CD4-positive, alpha-beta T cell treated with Interleukin-17A for 1 hour (primary cell): Measurements from ENCODE around the gene KCNMA1.

Source experiments
- DNase-seq: peaks from one replicate; pipeline ENCODE4 v3.0.0-alpha.2; 2020

Gene KCNMA1

DNA sequence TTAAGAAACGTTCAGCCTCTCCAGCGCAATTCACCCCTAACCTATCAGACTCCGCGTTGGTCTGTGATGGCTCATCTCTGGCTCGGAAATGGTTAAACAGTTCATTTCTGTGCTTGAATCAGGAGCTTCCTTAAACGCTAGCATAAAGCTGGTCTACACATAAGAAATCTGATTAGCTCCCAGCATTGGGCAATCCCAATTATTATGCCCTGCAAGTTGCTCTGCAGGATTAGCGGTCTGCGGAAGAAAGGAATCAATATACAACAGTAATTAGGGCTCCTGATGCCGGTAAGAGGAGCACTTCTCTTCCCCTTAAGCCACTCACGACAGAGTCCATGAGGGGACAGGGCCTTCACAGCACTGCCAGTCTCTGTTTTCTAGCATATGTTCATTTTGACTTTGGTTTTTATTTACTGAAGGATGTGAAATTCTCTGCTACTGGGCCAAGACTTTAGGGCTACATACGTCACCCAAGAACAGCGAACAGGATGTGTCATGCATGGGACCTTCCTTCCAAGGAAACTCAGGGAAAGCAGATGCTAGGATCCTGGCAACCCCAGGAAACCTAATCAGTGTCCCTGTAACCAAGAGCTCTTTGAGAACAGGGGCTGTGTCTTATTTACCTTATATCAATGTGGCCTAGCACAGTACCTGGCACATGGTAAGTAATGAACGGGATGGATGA is 324.4 kb downstream of the KCNMA1 start:
- no peak for DNase-seq

DNA sequence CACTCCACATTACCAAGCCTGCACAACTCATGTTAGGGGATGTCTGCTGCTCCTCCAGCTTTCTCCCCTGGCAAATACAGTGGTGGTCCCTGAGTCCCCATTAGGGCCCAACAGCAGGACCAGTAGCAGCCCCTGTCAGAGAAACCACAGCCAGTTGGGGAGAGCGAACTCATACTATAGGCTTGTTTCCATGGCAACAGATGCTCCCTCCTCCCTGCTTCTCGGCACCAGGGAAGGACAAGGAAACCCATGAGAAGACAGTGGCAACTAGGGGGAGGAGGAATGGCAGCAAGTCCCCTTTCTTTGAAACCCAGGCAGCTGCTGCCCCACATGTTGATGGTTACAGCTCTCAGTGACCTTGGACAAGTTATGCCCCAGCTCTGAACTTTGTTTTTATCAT is 326.4 kb downstream of the KCNMA1 start:
- DNase-seq = no peak

DNA sequence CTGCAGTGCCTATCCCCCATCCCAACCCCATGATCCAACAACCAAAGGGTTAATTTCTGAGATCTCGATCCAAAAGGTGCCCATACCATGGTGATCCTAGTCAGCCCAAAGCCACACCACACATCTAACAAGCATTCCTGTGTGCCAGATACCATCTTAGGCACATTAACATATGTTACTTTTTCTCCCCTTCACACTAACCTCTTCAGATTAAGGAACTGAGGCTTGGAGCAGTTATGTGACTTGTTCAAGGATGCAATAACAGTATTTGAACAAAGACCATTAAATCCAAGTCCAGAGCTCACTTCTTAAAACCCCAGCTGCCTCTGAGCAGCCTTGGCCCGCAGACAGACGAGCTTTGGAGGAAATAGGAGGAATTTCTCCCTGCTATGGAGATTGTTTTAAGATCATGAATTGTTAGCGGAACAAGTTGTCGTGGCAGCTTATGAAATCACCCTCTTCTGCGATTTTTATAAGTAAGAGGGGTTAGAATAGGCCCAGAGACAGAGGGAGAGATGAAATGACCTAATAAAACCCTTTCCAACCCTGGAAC is 327.2 kb downstream of the KCNMA1 start:
- no peak for DNase-seq

DNA sequence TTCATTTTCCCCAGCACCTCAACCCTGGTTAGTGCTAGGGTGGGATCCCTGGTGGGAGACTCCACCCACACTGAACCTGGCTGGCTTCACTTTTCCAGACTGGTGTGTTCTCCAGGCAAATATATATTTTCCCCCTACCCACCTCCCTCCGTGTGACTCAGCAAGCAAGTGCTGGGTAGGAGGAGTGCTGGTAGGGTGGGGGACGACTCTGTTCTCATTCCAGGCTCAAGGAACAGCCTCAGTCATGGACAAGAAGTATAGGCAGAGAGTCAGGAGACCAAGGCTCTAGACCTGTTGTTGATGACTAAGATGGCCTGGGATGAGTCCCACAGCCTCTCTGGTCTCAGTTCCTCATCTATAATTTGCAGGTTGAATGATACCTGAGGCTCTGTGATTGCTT is 328.1 kb downstream of the KCNMA1 start:
- no peak for DNase-seq

DNA sequence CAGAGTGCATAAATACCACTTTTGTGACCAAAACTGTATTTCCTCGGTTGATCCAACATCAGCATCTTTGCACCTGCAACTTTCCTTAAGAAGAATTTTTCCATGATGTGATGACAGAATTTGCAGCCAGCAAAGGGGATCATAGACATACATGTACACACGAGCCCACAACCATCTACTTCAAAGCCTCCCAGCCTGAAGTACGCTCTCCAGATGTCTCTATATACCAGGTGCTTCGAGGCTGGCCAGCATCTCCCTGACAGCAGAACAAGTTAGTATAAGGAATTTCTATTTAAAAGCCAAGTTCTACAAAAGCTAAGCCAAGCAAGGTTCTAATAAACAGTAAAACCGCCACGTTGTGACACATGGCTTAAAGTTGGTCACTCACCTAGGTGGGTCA is 328.5 kb downstream of the KCNMA1 start:
- DNase-seq = no peak

DNA sequence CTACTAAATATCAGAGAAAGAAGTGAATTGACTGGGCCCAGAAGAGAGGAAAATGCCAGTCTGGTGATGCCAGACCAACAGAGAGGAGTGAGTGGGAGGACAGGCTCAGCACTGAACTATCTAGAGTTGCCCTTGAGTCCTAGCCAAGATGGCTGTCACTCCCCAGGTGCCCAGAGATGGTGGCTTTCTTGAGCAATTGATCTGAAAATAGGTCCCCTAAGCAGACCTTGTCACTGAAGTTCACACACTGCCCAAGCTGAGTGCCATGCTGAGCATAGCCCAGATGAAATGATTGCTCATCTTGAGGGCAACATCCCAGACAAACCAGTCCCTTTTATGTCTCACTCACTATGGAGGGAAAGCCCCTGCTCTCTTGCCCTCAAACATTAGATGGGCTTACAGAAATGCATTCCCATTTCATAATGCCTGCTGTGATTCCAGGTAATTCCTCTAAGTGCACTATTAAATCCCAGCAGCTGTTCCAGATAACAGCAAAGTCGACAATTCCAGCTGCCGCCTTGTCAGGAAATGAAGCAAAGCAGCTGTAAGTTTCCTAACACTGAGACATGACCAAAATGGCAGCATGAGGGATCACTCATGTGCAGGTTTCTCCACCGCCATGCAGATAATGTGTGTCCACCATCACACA is 329.4 kb downstream of the KCNMA1 start:
- no peak for DNase-seq

DNA sequence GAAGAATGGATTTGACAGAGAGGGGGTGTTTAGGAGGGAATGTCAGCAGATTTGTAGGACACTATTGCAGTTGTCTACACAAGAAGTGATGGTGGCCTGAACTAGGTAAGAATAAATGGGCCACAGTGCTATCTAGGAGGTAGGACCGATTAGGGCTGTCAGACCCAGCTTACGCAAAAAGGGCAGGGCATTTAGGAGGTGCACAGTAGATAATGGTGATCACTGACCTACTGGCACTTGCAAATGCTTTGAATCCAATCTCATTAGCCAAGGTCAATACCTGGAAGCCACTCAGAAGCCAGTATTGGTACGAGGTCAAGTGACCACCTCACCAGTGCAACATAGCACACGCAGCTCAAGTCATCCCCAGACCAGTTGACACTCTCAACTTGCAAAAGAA is 330.9 kb downstream of the KCNMA1 start:
- DNase-seq = no peak

DNA sequence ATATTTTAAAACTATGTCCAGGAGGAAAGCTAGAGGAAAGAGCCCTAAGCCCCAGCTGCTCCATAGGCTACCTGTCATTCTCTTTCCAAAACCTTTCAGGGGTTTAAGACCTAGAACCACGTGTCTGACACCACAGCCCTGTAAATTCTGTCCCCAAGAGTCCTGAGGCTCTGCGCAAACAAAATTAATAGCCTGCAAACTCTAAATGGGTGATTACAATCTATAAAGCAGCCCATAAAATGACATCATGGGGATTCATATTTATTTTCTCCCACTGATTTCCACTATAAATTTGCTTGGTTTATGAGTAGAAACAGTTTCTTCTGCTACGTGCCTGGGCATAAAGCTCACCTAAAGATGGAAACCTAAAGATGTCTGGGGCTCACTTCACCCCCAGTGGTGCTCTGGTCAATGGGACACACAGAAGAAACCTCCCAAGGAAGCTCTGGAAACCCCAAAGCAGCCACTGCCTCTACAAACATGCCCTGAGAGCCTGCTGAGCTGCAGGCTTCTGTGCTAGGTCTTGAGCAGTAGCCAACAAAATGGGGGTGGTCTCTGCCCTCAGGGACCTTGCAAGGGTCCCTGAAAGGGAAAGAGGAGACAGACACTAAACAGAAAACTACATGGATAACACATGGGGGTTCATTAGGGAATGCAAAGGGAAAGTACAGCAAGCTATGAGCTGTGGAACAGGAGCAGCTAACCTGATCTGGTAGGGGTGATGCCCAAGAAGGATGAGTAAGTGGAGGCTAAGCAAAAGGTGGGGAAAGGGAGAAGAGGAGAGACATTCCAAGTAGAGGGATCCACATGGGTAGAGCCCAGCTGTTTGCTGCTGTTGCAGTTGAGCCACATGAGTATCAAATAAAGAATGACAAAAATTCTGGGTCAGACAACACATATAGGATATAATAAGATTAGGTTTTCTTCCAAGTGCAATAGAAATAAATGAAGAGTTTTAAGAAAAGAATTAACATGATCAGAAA is 331.7 kb downstream of the KCNMA1 start:
- DNase-seq = no peak

DNA sequence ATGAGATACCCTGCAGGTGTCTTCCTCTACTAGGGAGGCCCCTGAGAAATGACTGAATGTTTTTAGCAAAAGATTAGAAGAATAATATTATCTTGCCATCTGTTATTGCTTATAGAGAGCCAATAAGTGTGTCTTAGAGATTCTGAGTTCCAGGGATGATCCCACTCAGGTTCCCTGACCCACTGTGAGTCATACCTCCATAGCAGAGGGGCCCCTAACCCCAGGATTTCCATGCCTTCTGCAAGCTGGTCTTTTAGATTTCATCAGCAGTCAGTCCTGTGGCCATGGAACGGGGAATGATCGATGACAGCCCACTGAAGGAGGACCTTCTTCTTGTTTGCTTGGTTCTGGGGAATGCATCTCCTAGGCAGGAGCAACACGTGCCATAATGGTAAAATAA is 333.4 kb downstream of the KCNMA1 start:
- no peak for DNase-seq

DNA sequence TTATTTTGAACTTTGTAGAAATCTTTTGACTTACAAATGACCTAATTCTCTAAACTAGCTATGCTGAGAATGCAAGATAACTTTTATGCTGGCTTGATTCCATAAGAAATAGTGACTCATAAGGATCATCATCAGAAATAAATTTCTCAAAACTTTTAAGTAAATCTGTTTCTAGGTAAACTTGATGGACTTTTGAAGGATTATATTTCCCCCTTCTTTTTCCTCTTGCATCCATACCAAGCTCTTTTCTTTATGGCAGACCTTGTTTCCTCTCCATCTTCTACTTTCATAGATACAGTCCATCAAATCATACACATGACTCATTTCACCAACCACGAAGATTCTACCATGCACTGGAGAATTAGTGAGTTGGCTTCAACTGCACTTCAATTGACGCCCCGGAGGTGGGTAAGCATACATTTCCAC is 336.3 kb downstream of the KCNMA1 start:
- no peak for DNase-seq

DNA sequence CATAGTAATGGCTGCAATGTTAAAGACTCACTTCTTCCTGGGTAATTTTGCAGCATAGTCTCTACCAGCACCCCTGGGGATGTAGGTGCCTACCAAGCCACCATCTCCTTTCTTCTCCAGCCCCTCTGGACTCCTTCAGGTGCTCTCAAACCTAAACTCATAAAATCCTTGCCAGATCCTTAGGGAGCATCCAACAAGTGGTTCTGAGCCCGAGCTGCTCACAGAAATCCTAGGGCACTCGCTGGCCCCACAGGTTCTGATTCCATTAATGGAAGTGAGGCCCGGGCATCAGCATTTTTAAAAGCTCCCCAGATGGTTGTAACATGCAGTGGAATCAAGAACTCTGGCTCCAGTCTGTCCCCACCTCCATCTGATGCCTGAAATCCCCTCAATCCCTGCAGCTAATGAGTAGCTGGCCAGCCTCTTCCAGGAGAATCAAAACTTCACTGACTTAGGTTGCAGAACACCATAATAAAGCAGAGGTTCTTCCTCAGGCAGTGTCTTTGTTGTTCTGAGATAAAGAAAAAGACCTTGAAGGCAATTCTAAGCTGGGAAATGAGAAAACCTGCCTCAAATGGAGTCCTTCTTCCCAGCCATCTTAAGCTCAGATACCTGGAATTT is 336.8 kb downstream of the KCNMA1 start:
- no peak for DNase-seq

DNA sequence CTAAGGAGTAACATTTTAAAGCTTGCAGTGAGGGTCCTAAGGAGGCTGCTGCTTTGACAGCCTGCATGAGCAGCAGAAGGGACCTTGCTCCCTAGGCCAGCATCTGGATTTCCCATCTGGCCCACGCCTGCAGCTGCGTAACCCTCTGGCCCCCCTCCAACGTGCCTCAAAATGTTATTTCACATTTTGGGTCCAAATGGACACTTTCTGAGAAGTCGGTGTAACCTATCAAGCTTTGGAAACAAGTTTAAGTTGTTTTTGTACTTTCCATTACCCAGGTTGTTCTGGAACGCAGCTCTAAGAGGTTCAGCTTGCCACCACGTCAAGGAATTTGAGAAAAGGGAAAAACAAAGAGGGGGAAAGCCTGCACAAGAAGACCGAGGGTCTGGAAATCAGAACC is 338.3 kb downstream of the KCNMA1 start:
- DNase-seq = no peak

DNA sequence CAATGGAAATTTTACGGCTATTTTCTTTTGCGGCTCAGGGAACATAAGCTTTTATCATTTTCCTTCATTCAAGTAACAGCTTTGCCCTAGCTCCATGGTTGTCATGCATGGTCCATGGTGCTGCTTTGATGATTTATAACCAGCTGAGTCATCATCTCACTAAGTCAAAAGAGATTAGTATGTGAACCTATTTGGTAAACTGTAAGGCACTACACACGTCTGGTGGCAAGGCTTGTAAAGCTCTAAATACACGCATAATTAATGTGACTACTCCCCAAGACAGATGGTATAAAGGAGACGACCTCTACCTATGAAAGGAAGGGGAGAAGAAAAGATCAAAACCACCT is 340.2 kb downstream of the KCNMA1 start:
- DNase-seq = no peak

DNA sequence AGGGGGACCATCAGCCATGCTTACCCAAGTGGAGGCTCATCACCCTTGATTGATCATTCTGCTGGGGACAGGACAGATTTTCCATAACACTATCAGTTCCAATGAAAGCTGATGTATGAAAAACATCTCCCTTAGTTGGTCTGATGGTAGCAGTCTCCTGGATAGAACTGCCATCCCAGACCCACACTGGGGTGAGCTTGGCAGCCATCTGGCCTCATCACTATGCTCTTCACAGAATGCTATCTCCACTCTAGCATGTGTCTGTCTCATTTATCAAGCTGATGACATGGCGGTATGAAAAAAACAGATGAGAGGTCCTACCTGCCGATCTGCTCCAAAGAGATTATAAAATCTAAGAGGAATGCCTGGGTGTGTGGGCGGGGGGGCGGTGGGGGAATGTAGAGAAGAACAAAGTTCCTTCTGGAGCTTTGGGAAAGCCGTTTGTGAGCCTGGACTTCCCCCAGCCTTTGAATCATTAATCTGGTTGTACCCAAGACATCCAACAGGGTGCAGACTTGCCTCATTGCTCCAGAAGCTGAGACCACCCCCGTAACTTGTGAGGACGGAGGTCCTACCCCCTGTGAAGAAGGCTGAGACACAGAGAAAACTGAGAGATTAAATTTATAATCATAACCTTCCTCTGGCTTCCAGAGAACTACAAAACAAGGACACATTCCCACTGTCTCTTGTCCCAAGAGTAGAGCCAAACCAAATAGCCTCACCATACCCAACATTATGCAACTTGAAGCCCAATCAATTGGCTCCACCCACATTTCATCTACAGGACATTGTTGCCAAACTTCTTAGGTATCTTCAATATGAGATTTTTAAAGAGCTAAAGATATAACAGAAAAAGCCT is 340.8 kb downstream of the KCNMA1 start:
- no peak for DNase-seq

DNA sequence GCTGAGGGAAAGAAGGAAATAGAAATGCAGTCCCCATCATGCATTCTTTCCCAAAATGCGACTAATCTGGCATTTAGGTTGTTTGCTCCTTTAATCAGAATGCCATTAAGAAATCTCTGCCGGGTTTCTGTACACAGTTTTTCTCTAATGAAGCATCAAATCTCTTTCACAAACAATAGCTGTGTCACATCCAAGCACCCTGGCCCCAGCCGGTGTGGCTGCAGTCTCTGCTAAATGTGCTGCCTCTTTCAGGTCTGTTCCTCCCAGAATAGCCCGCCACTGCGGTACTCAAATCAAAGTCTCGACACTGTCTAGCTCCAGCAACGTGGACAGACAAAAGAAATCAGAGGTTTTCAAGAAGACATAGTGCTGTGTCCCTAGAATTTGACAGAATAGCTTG is 343.8 kb downstream of the KCNMA1 start:
- DNase-seq = no peak

DNA sequence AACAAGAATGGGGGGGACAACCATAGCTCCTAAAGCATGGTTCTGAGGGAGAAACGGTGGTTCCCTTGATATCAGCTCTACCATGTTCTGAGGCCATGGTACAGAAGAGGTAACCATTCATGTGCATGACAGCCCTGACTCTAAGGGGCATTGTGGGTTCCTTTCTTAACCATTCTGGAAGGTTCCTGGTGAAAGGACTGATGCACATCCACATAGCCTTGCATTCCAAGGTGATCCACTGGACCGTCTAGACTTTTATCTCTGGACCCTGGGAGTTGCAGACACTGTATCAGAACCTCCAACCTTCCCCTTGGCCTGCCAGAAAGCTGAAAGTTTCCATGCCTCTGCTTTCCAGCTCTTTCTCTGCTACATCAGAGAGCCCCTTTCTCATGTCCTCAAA is 344.3 kb downstream of the KCNMA1 start:
- no peak for DNase-seq

DNA sequence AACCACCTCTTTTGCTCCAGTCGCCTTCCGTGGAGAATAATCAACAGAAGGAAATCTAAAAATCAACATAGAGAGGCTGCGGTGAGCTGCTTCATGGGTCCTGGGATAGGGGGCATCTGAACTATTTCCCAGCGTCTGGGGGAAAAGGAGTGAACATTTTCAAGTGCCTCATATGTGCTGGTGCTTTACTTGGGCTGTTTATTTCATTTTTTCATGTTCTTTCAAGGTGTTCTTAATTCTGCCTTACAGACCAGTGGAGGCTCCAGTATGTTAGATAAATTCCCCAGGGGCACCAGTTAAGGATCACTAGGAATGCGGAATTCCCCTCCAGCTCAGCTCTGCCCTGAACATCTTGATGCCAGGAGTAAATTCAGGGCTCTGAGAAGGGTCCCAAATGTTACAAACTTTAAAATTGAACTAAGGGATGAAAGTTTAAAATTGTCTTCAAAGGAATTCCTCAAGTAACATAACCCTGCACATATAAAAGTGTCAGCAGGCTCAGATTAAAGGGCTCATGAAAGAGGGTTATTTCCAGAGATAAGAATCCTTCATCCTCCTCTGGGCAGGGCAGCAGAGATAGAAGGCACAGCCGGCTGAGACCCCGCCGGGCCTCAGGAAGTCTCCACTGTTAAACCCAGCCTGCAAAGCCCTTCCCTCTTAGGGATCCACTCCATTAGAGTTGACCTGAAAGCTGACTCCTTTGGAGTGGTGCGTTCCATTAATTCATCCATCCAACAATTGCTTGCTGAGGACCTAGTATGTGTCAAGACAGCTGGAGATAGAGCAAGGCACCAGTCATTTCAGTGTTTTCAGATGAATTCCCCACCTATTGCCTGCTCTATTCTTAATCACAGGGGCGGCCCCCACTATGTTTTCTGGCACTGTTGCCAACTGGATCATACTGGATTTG is 345.8 kb downstream of the KCNMA1 start:
- no peak for DNase-seq

DNA sequence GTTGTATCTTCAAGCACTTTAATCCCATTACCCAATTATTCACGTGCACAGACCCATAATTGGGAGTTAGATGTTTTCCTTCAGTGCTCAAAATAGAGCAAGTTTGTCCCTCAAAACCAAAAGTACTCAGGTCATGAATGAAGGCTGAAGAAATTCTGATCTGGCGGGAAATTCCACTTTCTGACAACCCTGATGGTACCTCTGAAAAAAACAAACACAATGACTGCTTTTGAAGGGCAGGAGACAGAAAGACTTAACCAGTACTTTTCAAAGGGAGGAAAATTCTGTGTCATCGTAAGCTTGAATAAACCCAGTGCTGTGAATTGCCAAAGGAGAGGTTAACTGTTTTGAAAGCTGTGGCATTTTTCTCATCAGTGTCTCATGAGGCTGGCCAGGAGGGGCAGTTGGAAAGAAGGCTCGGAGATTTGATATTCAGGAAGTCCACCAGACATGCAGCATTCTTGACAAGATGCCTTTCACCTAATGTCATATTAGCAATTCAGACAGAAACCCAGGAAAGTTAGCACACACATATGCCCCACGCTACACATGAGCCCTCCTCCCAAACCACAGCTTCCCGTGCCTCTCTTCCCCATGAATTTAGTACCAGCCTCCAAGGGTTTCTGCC is 347.0 kb downstream of the KCNMA1 start:
- no peak for DNase-seq

DNA sequence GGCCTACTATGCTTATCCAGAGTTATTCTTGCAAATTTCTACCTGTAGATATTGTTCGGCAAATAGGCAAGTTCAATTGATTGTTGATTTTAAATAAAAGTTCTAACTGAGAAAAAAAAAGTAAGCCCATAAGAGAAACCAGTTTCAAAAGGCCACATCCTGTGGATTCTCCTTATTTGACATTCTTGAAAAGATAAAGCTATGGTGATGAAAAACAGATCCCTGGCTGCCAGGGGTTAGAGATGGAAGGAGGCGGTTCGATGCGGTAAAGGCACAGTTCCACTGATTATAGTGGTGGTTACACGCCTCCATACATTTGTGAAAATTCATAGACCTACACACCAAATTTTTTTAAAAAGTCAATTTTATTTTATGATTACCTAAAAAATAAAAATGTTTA is 347.8 kb downstream of the KCNMA1 start:
- DNase-seq = no peak

DNA sequence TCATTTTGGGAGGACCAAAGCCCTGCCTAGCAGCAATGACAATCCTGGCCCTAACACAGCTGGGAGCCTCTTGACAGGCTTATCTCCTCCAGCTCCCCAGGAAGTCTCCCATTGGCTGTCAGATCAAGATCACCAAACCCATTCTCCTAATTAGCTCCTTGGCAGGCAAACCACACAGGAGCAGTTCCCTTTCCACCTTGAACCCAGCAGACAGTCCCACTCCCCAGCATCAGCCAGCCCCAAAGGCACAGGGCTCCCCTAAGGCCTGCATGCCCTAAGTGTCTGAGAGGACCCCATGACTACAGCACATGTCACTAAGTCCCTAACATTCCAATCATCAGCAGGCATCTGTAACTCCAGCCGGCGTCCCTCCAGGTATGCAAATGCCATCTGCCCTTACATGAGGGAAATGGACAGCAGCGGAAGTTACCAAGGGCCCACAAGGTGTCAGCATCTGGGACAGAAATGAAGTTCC is 348.5 kb downstream of the KCNMA1 start:
- DNase-seq = no peak
